Activated CD8-positive, alpha-beta memory T cell treated with anti-CD3 and anti-CD28 coated beads for 1 hour (primary cell): ENCODE results near the gene AMOTL1.
"Not testable (repeated sequence)": the region's sequence is repeated elsewhere in the genome, so short reads cannot be mapped to it uniquely, and the experiment has no call there.

Experiments used
- DNase-seq, 2 donors: peaks; one replicate each; pipeline ENCODE4 v3.0.0-alpha.2; 2020; ENCODE audit warnings: low read depth in 1 of 2; ENCODE audit errors: extremely low read depth in 1 of 2

AMOTL1 gene

DNA sequence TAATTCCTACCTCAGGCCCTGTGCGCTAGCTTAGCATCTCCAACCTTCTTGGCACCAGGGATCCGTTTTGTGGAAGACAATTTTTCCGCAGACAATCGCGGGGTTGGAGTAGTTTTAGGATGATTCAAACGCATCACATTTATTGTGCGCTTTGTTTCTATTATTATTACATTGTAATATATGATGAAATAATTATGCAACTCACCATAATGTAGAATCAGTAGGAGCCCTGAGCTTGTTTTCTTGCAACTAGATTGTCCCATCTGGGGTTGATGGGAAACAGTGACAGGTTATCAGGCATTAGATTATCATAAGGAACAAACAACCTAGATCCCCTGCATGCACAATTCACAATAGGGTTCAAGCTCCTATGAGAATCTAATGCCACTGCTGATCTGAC, 52.3 kb downstream of the AMOTL1 start:
- no peak for DNase-seq

DNA sequence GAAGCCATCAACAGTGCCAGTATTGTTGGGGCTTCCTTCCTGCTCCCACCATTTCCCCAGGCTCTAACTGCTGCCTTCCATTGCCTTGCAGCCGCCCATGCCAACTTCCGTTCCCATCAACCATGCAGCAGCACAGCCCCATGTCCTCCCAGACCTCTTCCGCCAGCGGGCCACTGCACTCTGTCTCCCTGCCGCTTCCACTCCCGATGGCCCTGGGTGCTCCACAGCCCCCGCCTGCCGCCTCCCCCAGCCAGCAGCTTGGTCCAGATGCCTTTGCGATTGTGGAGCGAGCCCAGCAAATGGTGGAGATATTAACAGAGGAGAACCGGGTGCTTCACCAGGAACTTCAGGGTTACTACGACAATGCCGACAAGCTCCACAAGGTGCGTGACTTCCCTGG, 53.3 kb downstream of the AMOTL1 start:
- DNase-seq, result no peak

DNA sequence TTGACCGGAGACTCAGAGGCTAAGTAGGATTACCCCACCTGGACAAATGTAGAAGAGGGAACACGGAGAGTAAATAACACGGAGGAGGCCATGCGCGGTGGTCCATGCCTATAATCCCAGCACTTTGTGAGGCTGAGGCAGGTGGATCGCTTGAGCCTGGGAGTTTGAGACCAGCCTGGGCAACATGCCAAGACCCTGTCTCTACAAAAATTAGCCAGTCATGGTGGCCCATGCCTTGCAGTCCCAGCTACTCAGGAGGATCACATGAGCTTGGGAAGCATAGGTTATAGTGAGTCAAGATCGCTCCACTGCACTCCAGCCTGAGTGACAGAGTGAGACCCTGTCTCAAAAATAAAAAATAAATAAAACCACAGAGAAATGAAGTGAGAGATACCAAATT, 53.9 kb downstream of the AMOTL1 start:
- DNase-seq, result no peak

DNA sequence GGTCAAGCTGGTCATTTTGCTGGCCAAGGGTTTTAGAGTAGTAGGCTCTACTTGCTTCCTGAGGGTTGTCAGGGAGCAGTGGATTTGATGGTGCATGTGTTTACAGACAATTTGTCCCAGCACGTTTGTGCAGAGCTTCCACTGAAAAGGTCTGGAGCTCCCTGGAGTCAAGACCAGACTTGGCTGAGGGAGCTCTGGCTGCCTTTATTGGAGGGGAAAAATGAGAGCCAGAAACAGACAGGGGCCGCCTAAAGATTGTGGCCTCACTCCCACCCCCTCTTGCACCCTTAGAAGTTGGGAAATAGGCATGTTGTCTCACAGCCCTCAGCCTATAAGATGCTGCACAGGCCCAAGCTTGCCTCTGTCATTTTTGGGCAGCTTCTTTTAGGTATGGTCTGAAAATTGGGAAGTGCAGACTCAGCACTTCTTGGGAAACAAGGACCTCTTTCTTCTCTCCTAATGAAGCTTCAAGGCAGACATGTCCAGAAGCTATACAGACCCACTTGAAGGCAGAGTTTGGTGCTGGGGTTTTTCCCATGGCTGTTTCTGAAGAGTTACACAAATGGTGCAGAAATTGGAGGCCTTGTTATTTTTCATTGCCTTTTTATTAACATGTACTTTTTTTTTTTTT, 55.1 kb downstream of the AMOTL1 start:
- no peak for DNase-seq

DNA sequence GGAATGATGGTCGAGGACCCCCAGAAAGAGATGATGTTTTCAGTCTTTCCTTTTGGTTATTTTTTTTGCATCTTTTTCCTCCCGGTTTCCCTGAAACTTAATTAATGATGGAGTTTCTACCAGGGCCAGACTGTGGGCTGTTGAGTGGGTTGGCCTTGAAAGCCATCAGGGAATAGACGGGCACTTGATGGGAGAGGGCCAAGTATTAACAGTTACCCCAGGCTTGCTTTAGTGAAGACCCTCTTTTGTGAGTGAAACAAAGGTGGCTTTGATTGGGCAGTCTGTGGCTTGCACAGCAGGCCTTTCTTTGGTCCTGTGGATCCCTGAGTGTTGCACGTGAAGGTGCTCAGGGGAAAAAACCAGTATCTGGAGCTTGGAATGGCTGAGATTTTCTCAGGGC, 56.9 kb downstream of the AMOTL1 start:
- DNase-seq, result no peak

DNA sequence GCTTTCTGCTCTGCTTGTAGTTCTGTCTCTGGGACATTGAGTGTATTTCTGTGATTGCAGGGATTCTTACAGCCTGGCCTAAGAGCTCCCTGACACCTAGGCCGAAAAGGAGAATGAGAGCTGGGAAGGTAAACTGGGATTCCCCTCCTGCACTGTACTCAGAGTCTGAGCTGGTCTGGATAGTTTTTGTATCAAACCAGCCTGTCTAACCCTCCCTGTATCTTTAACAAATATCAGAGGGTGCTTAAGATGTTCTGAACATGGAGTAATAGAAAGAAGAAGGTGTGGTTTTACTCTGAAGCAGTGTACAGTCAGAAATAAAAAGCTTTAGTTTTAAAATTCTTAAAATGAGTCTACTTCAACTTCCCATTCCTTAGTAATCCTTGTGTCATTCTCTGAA, 57.3 kb downstream of the AMOTL1 start:
- no peak for DNase-seq

DNA sequence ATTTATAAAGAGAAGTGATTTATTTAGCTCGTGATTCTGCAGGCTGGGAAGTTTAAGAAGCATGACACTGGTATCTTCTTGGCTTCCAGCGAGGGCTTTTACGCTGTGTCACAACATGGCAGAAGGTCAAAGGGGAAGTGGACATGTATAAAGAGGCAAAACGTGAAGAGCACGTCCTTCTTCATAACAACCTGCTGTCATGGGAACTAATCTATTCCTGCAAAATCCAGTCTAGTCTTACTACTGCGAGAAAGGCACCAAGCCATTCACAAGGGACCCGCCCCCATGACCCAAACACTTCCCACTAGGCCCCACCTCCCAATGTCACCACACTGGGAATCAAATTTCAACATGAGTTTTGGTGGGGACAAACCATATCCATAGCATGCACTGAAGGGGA, 58.3 kb downstream of the AMOTL1 start:
- no peak for DNase-seq

DNA sequence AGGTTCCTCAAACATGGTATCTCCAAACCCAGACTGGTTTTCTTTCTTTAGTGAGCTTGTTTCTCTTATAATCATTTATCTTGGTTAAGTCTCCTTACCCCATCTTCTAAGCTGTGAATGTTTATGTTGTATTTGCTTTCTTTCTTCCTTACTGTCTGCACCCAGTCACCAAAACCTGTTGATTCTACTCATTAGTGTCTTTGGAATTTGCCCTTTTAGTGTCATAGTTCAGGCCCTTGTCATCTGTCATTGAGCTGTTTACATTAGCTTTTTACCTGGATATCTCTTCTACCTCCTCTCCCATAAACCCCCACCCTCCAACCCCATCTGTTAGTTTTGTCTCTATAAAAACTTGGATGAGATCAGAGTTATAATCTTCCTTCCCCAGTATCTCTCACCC, 59.9 kb downstream of the AMOTL1 start:
- no peak for DNase-seq

DNA sequence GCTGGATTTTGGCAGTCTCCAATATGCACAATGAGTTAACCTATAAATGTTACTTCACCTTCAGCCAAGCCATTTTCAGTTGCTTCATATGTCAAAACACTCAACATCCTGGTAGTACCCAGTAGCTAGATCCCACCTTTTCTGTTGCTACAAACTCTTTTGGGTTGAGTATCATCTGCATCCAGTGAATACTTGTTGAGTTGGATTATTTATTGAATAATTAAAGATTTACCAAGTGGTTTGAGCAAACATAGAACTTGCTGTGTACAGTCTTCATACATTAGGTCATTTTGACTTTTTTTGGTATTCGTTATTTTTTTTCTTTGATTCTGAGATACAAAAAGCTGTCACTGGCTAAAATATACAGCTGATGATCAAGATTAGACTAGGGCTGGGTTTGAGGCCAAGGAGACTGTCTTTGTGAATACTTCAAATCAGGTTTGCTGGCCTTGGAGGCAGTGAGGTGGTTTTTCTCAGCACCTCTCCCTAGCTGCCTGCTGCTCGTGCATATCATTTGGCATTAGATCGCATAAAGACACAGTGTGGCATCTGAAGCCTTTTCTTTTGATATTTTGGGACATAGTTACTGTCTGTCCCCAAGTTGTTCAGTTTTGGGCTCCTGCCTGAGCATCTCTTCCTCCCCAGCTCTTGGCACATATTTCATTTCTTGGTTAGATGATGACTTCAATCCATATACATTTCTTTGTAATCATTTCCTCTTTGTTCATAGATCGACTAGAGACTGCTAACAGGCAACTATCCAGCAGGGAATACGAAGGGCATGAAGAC, 62.8 kb downstream of the AMOTL1 start:
- DNase-seq, result no peak

DNA sequence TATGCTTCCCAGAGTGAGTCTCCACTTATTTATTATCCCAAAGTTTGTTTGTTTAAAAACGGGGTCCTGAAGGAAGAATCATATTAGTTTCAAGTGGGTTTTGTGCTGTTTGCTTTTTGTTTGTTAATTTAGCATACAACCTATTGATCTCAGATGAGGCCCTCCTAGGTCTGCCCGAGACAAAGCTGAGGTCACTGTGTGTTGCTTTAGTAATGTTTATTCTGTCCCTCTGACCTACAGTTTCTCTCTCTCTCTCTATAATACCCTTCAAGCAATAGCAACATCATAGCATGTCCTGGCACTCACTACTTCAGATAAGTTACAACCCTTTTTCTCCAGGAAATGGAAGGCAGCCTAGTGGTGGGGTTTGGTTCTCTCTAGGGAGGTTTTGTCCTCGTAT, 63.4 kb downstream of the AMOTL1 start:
- no peak for DNase-seq

DNA sequence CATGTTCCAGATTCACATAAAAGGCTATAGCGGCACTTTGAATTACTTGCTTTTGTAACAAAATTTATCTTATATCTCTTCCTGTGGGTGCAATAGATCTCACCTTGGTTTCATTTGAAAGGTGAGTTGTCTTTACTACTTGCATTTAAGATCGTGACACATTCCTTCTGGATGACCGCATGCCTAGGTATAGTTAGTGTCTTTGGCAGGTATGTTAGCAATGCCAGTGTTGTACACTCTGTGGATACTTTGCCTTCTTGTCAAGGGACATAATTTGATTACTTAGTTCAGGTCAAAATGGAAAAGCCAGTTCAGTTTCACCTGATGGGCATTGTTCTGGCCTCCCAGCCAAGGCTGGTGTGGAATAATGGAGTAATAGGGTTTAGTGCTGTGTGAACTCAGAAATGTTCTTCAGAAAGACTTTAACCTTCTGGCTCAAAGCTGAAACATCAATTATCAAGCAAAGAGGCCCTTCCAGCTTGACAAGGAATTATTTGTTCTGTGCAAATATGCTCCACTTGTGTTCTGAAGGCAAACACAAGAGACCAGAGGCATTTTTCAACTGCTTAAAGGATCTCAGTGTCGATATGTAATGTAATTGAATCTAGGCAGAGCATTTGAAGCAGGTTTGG, 64.6 kb downstream of the AMOTL1 start:
- DNase-seq, result no peak

DNA sequence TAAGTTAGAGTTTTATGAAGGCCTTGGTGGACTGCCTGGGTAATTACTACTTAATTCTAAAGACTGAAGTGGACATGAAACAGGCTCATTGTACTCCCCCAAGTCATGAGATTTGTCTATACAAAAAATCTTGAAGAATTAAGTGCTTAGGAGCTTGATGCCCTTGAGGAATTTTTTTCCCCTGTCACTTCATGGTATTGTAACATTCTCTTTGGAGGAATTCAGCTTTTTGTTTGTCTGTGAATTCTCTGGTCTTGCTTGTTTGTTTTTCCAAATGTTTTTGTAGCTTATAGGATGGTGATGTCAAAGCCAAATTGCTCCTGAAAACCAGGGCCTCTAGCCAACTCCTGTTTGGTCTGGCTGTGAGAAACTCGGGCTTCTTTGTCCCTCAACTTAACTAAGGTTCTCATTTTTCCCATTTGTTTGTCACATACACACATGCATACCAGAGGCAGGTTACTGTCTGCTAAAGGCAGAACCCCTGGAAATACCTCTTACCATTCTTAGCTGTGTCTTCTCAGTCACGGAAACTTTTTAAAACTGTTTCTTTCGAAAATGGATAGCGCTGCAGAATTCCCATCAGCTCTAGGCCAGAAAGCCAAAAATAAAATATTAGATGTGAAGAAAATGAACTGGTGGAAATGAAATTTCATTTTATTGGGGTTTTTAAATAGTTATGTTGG, 66.9 kb downstream of the AMOTL1 start:
- DNase-seq, result no peak

DNA sequence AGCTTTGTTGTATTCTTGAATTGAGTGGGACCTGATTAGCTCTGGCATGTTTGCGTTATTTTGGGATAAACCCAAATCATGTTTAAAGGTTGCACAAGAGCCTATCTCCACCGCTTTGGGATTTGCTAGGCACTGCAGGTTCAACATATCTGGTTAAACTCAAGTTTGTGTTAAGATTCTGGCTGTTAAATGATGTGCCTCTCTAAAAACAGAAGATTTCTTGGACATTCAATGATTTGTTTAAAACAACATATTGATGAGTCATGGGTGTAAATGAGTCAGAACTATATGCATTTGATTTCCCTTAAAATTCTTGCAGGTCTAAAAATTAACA, 67.4 kb downstream of the AMOTL1 start:
- no peak for DNase-seq

DNA sequence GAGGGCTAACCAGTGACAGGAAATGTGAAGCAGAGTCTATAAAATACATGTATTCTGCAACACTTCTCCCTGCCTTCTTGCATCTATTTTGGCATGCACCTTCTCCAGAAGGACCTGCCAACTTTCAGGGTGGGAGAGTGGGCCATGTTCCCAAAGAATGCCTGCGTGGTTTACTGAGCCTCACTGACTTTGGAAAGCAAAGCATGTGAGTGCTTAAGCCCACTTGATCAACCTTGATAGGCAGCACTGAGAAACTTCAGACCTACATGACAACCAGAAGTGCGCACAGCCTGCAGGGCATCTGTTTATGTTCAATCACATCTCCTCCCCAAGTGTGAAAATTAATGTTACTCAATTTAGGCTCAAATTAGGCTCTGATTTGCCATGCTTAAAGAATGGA, 69.2 kb downstream of the AMOTL1 start:
- no peak for DNase-seq

DNA sequence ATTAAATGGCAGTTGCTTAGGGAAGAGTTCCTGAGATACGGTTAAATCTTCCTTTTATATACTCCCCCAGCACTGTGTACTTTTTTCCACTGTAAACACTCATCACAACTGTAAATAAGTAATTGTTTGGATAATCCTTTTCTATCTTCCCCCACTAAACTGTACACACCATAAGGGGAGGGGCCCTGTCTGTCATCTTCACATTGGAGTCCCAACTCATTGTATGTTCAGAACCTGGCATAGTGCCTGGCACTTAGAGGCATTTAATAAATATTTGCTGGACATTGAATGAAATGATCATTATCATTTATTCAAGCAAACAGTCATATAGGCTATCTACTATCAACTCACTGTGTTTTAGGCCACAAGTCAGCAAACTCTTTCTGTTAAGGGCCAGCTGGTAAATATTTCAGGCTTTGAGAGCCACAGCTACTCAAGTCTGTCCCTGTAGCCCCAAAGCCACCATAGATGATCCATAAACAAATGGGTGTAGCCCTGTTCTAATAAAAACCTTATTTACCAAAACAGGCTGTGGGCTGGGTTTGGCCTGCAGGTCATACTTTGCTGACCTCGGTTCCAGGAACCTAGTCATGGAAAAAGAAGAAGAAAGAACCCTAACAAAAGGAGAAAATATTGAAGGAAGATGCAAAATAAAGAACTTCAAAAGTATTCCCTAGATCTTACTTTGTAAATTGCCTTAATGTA, 70.0 kb downstream of the AMOTL1 start:
- DNase-seq, result no peak

DNA sequence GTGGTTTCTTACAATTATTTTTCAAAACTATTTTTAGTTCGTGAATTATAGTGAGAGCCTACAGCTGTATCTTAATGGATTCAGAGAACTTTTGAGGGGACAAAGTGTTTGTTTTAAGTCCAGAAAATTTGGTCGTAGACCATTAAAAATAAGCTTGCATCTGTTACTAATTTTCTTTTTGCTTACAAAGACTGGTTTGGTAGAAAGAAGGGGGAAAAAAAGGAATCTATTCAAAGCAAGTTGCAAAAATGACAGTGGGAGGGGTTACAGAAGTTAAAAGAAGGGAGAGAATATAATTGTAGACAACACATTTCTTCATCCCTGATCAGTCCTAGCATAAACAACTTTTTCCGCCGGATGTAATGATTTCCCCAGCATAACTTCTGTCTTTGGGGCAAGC, 72.1 kb downstream of the AMOTL1 start:
- DNase-seq, result no peak

DNA sequence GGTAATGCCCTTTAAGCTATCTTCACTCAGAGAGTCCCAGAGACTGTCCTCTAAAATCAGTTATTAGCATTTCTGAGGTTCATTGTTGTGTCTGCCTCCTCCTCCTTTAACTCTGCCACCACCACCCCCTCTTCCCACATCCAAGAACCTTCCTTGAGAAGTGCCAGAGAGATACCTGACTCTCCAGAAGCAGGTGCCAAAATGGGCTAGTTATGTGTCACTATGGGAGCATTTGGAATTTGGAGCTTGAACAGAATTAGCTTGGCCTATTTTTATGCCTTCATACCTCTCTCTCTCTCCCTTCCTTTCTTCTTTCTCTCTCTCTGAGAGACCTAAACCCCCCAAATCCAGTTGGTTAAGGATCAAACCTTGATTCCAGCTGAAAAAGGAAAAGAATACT, 75.9 kb downstream of the AMOTL1 start:
- DNase-seq, result no peak

DNA sequence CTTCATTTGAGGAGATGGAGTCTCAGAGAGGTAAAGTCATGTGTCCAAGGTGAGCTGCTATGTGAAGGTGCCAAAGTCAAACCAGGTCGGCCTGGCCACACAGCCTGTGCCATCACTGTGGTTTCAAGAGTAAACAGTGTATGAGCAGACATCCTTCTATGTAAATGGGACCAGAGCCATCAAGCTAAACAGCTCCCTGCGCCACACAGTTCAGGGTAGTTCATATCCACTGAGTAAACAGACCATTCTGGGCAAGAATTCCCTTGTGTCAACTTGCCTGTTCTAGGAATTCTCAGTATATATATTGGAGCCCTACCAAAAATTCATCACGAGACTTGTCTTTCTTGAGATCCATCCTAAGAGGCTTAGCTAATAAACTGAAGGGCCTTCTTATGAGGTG, 77.5 kb downstream of the AMOTL1 start:
- no peak for DNase-seq

DNA sequence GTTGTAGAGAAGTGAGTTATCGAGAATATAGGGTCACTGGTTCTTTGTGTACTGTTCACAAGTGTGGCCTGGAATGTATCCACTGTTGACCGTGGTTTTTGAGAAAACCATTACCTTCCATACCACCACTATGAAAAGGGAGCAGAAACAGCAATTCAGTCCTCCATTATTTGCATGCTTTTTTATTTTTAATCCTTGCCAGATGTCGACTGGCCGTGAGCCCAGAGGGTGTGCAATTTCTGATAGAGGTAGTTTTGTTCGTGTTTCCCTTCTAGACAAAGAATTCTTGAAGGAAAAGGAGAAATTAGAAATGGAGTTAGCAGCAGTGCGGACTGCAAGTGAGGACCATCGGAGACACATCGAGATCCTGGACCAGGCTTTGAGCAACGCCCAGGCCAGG, 81.7 kb downstream of the AMOTL1 start:
- DNase-seq, result no peak

DNA sequence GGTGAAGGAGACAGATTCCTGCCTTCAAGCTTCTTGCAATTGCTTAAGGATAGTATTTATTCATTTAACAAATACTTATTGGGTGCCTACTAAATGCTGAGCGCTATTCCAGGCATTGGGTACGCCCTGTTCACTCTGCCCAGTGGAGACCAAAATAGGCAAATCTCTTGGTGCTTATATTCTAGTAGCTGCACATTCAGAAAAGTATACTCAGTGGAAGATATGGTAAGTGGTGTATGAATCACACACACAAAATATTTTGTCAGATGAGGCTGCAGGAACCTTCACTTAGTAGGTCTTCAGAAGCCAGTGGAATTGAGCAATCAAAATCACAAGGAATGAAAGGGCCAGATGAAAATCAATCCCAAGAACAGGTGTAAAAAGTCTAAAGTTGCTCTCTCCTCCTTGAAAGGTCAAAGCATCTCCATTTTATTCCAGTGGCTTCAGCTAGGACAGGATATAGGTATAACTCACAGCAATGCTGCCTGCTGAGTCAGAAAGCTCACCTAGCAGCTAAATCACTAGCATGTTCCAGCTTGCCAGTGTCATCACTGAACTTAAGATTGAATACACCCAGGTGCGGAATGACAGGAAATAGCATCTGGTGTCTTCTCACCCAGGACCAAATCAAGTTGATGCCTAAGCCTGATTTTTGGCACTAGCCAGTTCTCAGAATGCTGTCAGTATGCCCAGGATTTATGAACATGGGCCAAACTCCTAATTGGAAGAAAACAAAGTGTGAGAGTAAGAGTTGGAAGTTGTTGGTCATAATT, 83.9 kb downstream of the AMOTL1 start:
- DNase-seq, result no peak

DNA sequence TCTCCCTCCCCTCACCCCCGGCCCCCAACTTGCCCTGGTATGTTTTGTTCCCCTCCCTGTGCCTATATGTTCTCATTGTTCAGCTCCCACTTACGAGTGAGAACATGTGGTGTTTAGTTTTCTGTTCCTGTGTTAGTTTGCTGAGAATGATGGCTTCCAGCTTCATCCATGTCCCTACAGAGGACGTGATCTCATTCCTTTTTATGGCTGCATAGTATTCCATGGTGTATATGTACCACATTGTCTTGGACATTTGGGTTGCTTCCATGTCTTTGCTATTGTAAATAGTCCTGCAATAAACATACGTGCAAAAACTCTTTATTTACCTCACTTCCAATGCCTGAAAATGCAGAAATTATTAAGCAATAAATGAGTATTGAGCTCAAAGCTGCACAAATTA, 85.1 kb downstream of the AMOTL1 start:
- DNase-seq, result not testable (repeated sequence)
